DOHH2 (cell line): ENCODE data around the gene SRGAP2C.

Experiments
- EZH2phosphoT487 ChIP-seq: fragments of 200-600 bp; sonication (generic); IDR thresholded peaks from 2 replicates; pipeline ENCODE4 v1.6.1; 2017; ENCODE audit warnings: borderline replicate concordance, mild to moderate bottlenecking, antibody characterized with exemption, low read length, moderate library complexity, mixed read lengths
- TF ChIP-seq, protein P1 (sequence below): fragments of 200-600 bp; sonication (generic); IDR thresholded peaks from one replicate; pipeline ENCODE4 v1.5.1; 2014; ENCODE audit warnings: antibody characterized with exemption, mild to moderate bottlenecking, low read depth, low read length; ENCODE audit not compliant: poor library complexity, severe bottlenecking

DNA sequence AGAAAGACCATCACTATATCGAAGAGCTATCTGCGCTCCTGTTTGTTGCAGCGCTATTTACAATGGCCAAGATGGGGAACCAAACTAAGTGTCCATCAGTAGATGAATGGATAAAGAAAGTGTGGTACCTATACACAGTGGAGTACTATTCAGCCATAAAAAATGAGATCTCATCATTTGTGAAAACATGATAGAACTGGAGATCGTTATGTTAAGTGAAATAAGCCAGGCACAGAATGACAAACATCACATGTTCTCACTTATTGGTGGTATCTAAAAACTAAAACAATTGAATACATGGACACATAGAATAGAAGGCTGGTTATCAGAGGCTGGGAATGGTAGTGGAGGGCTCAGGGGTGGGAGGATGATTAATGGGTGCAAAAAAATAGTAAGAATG lies 256.2 kb downstream of the SRGAP2C start:
- TF ChIP-seq, protein P1, sequence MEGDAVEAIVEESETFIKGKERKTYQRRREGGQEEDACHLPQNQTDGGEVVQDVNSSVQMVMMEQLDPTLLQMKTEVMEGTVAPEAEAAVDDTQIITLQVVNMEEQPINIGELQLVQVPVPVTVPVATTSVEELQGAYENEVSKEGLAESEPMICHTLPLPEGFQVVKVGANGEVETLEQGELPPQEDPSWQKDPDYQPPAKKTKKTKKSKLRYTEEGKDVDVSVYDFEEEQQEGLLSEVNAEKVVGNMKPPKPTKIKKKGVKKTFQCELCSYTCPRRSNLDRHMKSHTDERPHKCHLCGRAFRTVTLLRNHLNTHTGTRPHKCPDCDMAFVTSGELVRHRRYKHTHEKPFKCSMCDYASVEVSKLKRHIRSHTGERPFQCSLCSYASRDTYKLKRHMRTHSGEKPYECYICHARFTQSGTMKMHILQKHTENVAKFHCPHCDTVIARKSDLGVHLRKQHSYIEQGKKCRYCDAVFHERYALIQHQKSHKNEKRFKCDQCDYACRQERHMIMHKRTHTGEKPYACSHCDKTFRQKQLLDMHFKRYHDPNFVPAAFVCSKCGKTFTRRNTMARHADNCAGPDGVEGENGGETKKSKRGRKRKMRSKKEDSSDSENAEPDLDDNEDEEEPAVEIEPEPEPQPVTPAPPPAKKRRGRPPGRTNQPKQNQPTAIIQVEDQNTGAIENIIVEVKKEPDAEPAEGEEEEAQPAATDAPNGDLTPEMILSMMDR, result no peak
- TF ChIP-seq EZH2phosphoT487, result no peak
